Esophagus muscularis mucosa (tissue), 4 donors: ENCODE data around the gene ST8SIA6.

Source experiments
- CTCF ChIP-seq, 3 experiments: fragments of 200-600 bp in 2 of 3; fragments of 450-650 bp in 1 of 3; sonication (generic) in 2 of 3; IDR thresholded peaks; one replicate each; pipeline ENCODE4 v1.5.1; 2017 to 2019; ENCODE audit warnings: antibody characterized with exemption in 3 of 3, mild to moderate bottlenecking in 2 of 3, moderate library complexity in 1 of 3
- EP300 ChIP-seq: sonication (generic); formaldehyde crosslinking; IDR thresholded peaks from one replicate; pipeline ENCODE4 v1.6.1; 2017; ENCODE audit warnings: antibody characterized with exemption
- POLR2A ChIP-seq: fragments of 450-650 bp; IDR thresholded peaks from one replicate; pipeline ENCODE4 v1.6.1; 2017; ENCODE audit warnings: antibody characterized with exemption, moderate library complexity, mild to moderate bottlenecking, low read depth
- POLR2AphosphoS5 ChIP-seq, 2 donors: sonication (generic); formaldehyde crosslinking; IDR thresholded peaks; one replicate each; pipeline ENCODE4 v1.6.1; 2017; ENCODE audit warnings: antibody characterized with exemption in 2 of 2

- TF ChIP-seq POLR2AphosphoS5 (IDR thresholded peaks at IDR 0.05) (no peak), CTCF (IDR thresholded peaks at IDR 0.05) (no peak), POLR2A (no peak), EP300 (no peak)
Observed at GRCh38 chr10:17452060-17452841, 2.1 kb downstream of the ST8SIA6 start.
